HG03045 (cell line): ENCODE measurements around the gene ADPRH.

Experiments used
- ATAC-seq: cut with Tn5 transposase; IDR thresholded peaks from one replicate; pipeline ENCODE4 v1.9.1; 2021; ENCODE audit warnings: mild to moderate bottlenecking, moderate library complexity; ENCODE audit not compliant: unreplicated experiment

Gene ADPRH

DNA sequence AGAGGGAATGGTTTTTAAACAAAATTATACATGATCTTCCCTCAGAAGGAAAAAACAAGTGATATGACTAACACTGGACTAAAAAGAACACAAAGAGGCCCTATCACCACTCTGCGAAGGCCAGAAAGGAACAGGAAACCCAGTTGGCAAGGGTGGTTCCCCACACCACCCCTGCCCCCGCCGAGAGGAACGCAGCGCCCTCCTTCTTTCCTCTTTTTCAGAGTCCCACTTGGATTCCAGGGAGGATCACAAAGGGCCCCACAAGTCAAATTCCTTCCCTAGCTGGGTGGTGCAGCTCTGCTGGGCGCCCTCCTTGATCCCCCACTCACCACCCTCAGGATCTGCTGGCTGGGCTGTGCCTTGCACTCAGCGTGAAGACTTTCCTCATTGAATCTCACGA is 48.2 kb downstream of the ADPRH start:
- no peak for ATAC-seq

DNA sequence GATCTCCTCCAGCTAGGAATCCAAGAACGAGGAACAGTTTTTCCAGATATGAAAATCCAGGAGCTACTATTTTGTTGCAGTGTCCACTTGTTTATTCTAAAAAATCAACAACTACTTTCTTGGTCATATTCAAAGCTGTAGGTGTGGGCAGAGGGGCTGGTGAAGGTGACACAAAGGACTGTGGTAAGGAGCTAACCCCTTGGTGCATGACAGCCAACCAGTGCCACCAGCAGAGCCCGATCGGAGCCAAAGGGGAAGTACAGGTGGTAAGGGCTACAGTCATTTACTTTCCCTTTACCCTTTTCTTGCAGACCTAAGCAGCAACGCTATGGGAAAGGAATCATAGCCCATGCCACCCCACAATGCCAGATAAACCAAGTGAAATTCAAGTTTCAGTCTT is 49.1 kb downstream of the ADPRH start:
- ATAC-seq: peak; percentile 58

DNA sequence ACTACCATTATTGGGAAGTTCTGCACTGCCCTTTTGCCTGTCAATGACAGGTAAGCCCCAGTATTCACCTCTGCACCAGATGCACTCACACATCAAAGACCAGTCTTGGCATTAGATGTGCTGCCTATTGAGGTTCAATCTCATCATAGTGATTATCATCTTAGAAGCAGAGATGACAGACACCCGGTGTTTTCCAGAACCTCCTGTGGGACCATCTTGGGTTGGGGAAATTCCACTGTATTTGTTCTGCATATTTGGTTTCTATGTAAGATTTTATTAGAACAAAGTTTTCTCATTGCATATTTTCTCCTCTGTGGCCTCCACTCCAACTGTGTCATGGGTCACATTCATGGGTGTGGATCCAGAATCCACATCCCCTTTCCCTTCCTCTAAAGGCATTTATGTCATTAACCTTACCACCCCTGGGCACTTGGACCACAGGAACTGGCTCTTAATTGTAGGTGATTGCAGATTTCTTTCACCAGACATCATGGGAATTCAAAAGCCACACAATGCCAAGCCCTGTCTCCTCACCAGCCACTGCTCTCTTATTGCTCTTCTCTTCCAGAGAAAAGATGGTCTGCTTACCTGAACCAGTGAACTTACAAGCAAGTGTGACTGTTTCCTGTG is 49.6 kb downstream of the ADPRH start:
- ATAC-seq: peak; percentile 23

DNA sequence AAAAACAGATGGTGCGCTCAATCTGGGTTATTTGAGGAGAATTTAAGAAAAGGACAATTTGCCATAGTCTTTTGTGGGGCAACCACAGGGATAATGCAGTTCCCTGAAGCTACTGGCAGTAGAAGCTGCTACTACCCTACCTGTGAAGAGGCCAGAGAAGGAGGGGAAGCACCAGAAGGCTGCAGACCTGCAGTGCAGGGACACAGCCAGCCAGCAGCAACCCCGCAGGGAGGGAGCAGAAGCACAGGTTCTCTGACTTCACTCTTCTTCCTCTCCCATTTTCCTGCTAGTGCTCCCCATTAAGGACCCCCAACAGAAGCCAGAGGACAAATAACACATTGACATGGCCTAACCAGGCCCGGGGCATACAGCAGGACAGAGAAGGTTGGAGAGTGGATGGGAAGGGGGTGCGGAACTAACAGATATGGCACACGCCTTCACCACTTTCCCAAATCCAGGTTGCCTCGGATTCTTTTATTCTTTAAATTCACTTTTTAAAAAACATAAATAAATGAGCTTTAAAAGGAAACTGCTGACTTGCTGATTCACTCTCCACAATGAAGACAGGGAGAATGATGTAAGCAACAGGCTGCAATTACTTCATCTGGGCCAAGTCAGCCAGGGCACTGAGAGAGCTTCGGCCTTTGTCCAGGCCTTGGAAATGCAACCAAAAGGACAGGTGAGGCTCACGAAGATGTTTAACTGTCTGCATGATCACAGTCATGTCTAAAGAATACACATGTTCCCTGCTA is 51.0 kb downstream of the ADPRH start:
- no peak for ATAC-seq

DNA sequence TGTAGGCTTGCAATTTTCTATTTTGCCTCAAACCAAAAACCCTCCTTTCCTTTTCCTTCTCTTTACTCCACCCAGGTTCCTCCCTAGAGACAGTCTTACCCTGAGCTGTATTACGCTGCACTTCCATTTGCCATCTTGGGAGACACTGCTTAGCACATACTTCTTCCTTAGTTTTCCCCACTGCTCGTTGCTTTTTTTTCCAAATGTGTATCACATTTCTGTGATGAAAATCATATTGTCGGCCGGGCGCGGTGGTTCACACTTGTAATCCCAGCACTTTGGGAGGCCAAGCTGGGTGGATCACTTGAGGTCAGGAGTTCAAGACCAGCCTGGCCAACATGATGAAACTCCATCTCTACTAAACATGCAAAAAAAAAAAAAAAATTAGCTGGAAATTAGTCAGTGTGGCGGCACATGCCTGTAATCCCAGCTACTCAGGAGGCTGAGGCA is 51.6 kb downstream of the ADPRH start:
- no peak for ATAC-seq

DNA sequence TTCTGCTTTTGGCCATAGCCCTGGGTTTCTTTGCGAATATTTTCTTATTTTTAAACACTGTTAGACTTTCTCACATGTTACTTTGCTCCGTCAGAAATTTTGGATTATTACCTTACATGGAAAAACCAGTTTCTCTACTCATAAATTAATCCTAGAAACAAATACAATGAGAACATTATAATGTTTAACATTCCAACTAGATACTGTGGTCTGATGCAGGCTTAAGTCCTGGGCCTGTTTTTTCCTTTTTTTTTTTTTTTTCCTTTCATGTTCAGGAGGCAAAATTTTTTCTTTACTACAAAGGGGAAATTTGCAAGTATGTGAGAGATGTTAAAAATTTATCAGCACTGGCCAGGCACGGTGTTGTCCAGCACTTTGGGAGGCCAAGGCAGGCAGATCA is 52.2 kb downstream of the ADPRH start:
- ATAC-seq: no peak

DNA sequence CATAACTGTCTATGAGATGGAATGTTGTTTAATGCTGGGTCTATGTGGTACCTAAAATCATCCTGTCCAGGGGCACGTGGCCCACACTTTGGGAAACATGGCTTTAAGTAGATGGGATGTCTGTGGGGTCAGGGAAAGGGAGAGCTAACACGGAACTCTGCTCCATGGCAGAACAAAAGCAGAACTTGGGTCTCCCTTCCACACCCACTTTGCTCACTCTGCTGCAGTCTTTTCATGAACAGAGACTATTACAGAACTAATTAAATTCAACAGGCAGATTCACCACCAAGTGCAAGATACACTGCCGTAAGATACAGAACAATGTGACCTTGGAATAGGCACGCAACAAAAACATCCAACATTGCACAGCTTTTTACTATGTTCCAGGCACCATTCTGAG is 52.9 kb downstream of the ADPRH start:
- ATAC-seq: no peak

DNA sequence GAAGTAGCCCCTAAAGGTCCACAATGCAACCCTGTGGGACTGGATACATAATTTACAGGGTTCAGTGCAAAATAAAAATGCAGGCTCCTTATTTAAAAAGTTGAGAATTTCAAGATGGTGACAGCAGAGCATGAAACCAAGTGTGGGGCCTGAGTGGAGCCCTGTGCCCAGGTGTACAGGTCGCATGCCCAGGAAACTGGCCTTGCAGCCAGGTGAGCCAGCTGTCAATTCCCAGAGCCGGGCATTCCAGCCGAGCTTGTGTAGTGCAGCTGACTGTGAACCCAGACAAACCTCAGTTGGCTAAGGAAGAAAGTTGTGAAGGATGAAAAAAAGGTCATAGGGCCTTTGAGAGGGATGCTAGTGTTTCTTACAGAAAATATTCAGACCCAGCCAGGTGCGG is 53.5 kb downstream of the ADPRH start:
- ATAC-seq: no peak

DNA sequence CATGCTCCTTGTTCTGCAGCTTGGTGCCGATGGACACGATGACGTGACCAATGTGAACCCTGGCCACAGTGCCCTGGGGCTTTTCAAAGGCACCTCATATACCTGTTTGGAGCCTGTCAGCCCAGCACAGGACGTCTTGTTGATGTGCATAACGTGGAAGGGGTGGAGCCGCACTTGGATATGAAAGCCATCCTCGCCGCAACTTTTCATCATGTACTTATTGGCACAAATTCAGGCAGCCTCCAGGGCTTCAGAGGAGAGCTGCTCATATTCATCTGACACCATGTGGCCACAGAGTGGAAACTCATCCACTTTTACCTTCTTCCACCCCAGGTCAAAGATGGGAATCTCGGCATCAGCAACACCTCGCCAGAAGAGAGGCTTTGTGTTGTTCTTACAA is 56.4 kb downstream of the ADPRH start:
- no peak for ATAC-seq

DNA sequence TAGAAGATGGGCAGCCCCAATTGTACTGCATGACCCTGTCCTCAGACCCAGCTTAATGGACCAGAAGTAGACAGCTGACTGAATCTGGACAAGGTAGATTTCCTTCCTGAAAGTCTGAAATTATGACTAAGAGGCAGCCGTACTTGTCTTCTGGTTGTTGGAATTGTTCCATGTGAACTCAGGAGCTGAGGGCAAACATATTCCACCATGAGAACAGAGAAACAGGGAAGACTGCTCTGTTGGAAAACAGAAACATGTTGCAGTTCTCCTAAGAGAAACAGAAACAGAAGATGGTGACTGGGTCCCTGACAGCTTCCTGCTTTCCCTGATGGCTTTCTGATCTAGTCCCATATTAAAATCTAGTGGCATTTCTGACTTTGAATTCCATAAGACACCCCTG is 57.0 kb downstream of the ADPRH start:
- ATAC-seq: no peak

DNA sequence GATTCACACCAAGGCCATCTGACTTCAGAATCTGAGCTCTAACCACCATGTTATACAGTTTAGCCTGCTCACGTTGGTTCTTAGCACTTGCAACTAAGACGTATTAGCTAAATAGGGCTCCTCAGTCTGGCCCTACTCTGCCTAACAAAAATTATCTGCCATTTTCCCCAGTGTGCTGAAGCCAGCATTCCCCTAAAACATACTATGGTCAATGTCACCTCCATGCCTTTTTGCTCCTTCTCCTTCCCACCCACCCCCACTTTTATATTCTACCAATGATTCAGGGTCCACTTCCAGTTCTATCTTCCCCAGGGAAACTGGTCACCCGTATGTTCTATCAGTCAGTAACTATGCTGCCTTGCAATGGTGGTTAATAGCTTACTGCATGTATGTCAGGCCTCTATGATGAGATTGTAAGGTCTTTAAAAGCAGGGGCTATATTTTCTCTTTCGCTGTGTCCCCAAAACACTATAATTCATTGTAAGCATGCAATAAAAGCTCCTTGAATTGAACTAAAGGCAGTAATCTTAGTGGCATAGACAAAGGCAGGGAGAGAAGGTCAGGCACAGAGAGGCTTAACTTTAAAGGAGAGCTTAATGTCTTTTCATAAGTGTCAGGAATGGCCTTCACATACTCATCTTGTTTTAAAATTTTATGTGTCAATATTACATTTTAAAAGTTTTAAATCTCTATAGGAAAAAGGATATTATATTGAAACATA is 57.8 kb downstream of the ADPRH start:
- no peak for ATAC-seq

DNA sequence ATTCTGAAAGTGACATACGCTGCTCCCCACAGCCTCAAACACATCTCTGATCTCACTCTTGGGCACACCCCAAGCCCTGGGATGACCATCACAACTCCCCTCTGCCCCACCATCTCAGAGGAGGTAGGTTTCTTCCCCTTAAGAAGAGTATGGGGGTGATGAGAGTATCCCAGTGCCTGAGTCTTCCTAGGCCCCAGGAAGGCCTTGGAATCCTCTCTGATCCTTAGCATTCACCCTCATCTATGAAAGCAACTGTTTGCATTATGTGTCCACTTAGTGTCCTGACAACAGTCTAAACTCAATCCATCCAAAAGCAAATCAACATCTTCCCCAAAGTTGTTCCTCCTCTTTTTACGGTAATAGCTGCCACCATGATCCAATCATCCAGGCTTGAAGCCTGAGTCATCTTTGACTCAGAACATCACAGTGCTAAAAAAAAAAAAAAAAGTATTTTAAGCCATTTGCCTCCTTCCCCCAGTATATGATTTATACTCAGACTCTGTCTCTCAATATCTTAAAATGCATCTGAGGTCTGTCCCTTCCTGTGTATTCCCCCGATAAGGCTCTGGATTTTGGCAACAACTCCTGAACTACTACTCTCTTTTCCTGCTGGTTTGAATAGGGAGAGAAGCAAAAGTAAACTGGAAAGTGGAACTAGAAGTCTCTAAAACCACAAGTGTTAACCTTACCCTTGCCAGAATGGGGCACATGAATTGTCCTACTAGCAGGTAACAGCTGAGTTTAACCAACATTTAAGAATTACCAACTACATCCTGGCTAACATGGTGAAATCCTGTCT is 58.6 kb downstream of the ADPRH start:
- ATAC-seq: peak; percentile 33
